Ectodermal cell (in vitro differentiated cells): ENCODE data around the gene MRPL40.

Source experiments
- H3K27ac ChIP-seq: 2 replicates; pipeline ENCODE4 v1.7.0; 2013; ENCODE audit warnings: mild to moderate bottlenecking, low read depth, low read length; ENCODE audit not compliant: insufficient read depth, poor library complexity, severe bottlenecking
- H3K27me3 ChIP-seq: 2 replicates; pipeline ENCODE4 v1.7.0; 2013; ENCODE audit warnings: mild to moderate bottlenecking, low read length; ENCODE audit not compliant: insufficient read depth, control insufficient read depth, poor library complexity, severe bottlenecking
- H3K36me3 ChIP-seq: one replicate; pipeline ENCODE4 v1.7.0; 2013; ENCODE audit warnings: low read length; ENCODE audit not compliant: control insufficient read depth, insufficient read depth
- H3K4me1 ChIP-seq: one replicate; pipeline ENCODE4 v1.7.0; 2013; ENCODE audit warnings: low read length; ENCODE audit not compliant: control insufficient read depth, insufficient read depth
- H3K4me3 ChIP-seq: 2 replicates; pipeline ENCODE4 v1.7.0; 2013; ENCODE audit warnings: low read depth, low read length, control low read depth; ENCODE audit not compliant: insufficient read depth
- H3K9me3 ChIP-seq: 2 replicates; pipeline ENCODE4 v1.7.0; 2013; ENCODE audit warnings: mild to moderate bottlenecking, low read length, moderate library complexity; ENCODE audit not compliant: control insufficient read depth
- WGBS, 2 experiments: methylation state at CpG; one replicate each; pipeline ENCODE4 v1.1.7; 2013; ENCODE audit warnings: missing lambda C conversion rate in 2 of 2; 5-methylcytosine and 5-hydroxymethylcytosine counted together

Gene MRPL40

GRCh38 chr22:19471572-19471971 lies 39.2 kb downstream of the MRPL40 start:
- Histone ChIP-seq H3K9me3 (no peaks in the 10 kb centered on the region), H3K36me3 (peaks cover 33% of the 10 kb centered on the region), H3K27ac (no peak overlapping the region), H3K27me3 (no peaks in the 10 kb centered on the region), H3K4me3 (no peak overlapping the region), H3K4me1 (no peaks in the 10 kb centered on the region)
- WGBS, 2 experiments: 94 to 95% methylated on average over 11 of the region's 11 CpGs

GRCh38 chr22:19472233-19472632 lies 39.9 kb downstream of the MRPL40 start:
- Histone ChIP-seq H3K9me3 (no peaks in the 10 kb centered on the region), H3K27me3 (no peaks in the 10 kb centered on the region), H3K4me1 (no peaks in the 10 kb centered on the region), H3K4me3 (no peak overlapping the region), H3K27ac (no peak overlapping the region), H3K36me3 (peaks cover 27% of the 10 kb centered on the region)
- WGBS, 2 experiments: 94 to 95% methylated on average over 8 of the region's 8 CpGs

- H3K4me3 ChIP-seq: no peak overlapping the region
- WGBS, 2 experiments: 91 to 95% methylated on average over 3 of the region's 3 CpGs
- peaks cover 20% of the 10 kb centered on the region for H3K36me3 ChIP-seq
- H3K27ac ChIP-seq: no peak overlapping the region
- H3K9me3 ChIP-seq: no peaks in the 10 kb centered on the region
- peaks cover 5% of the 10 kb centered on the region for H3K4me1 ChIP-seq
- H3K27me3 ChIP-seq: no peaks in the 10 kb centered on the region
These were observed 41.2 kb downstream of the MRPL40 start for GRCh38 chr22:19473578-19473977.

- WGBS, 2 experiments: 90 to 96% methylated on average over 3 of the region's 3 CpGs
- Histone ChIP-seq H3K36me3 (peaks cover 7% of the 10 kb centered on the region), H3K4me1 (peaks cover 15% of the 10 kb centered on the region), H3K9me3 (no peaks in the 10 kb centered on the region), H3K4me3 (no peak overlapping the region), H3K27ac (no peak overlapping the region), H3K27me3 (no peaks in the 10 kb centered on the region)
These were observed 43.7 kb downstream of the MRPL40 start for GRCh38 chr22:19476023-19476422.

- Histone ChIP-seq H3K36me3 (peaks cover 5% of the 10 kb centered on the region), H3K4me1 (peaks cover 16% of the 10 kb centered on the region), H3K9me3 (no peaks in the 10 kb centered on the region), H3K27me3 (no peaks in the 10 kb centered on the region), H3K4me3 (peak overlapping the region; percentile 70), H3K27ac (no peak overlapping the region)
- WGBS, 2 experiments: 77 to 88% methylated on average over 4 of the region's 5 CpGs
These were observed 45.1 kb downstream of the MRPL40 start for GRCh38 chr22:19477321-19478044.

GRCh38 chr22:19478045-19478900 lies 45.9 kb downstream of the MRPL40 start:
- H3K27me3 ChIP-seq: no peaks in the 10 kb centered on the region
- peak overlapping the region; percentile 99 for H3K27ac ChIP-seq
- 6 to 7% methylated on average over 29 to 31 of the region's 31 CpGs for WGBS, 2 experiments
- H3K4me3 ChIP-seq: peak overlapping the region; percentile 70
- peaks cover 5% of the 10 kb centered on the region for H3K36me3 ChIP-seq
- peaks cover 16% of the 10 kb centered on the region for H3K4me1 ChIP-seq
- H3K9me3 ChIP-seq: no peaks in the 10 kb centered on the region

- WGBS, 2 experiments: 0% methylated on average over 41 to 42 of the region's 42 CpGs
- H3K4me1 ChIP-seq: peaks cover 16% of the 10 kb centered on the region
- peaks cover 5% of the 10 kb centered on the region for H3K36me3 ChIP-seq
These were observed 46.6 kb downstream of the MRPL40 start, which contains the start of gene UFD1 for GRCh38 chr22:19478901-19479354. Gene UFD1, minus strand, starts transcription at chr22:19479193. Its CDS starts 108 bp downstream, at chr22:19479085.

GRCh38 chr22:19479355-19480172 lies 47.2 kb downstream of the MRPL40 start, which contains the start of gene CDC45:
Gene CDC45, plus strand, starts transcription at chr22:19479920. Its CDS starts 49 bp downstream, at chr22:19479969.
- no peaks in the 10 kb centered on the region for H3K9me3 ChIP-seq
- H3K36me3 ChIP-seq: peaks cover 11% of the 10 kb centered on the region
- H3K27ac ChIP-seq: peak within 1 kb of the TSS; percentile 99
- peaks cover 16% of the 10 kb centered on the region for H3K4me1 ChIP-seq
- no peaks in the 10 kb centered on the region for H3K27me3 ChIP-seq
- peak within 1 kb of the TSS; percentile 70 for H3K4me3 ChIP-seq
- WGBS, 2 experiments: 0 to 1% methylated on average over 49 to 50 of the region's 50 CpGs

More at GRCh38 chr22:19478901-19479354, 46.6 kb downstream of the MRPL40 start, which contains the start of gene UFD1:
- Histone ChIP-seq H3K9me3 (no peaks in the 10 kb centered on the region), H3K4me3 (peak within 1 kb of the TSS; percentile 70), H3K27me3 (no peaks in the 10 kb centered on the region), H3K27ac (peak within 1 kb of the TSS; percentile 99)

- H3K9me3 ChIP-seq: no peaks in the 10 kb centered on the region
- 1% methylated on average over 15 of the region's 15 CpGs for WGBS, 2 experiments
- H3K36me3 ChIP-seq: peaks cover 14% of the 10 kb centered on the region
These were observed 47.8 kb downstream of the MRPL40 start for GRCh38 chr22:19480173-19480568.

More at GRCh38 chr22:19480173-19480568, 47.8 kb downstream of the MRPL40 start:
- Histone ChIP-seq H3K4me3 (peak overlapping the region; percentile 70), H3K4me1 (peaks cover 16% of the 10 kb centered on the region), H3K27ac (no peak overlapping the region), H3K27me3 (no peaks in the 10 kb centered on the region)
